H1 (cell line): ENCODE results near the gene SLC25A26. TPM values are rescaled to one million over a fixed set of nuclear protein-coding genes. Genes with fewer than 3 reads are reported as not detected.

Source experiments
- ASH2L ChIP-seq: fragments of 200-600, 300-600 bp; sonication (generic); IDR thresholded peaks from one replicate; pipeline ENCODE4 v1.7.1; 2017; ENCODE audit warnings: low read length
- BCL11A ChIP-seq, 2 experiments: IDR thresholded peaks; one replicate each; pipeline ENCODE4 v1.6.1; 2011; ENCODE audit warnings: low read depth in 2 of 2, low read length in 2 of 2, mild to moderate bottlenecking in 2 of 2
- ZNF274 ChIP-seq: IDR thresholded peaks from 2 replicates; pipeline ENCODE4 v1.7.0; 2012; ENCODE audit warnings: low read length, borderline replicate concordance; ENCODE audit errors: extremely low read depth
- polyA plus RNA-seq, 7 experiments: library from polyadenylated mRNA; depleted of rRNA in 3 of 7; stranded (reverse) in 5 of 7; unstranded in 2 of 7; fragments of >200 nt in 5 of 7; fragments of 200-250 nt in 2 of 7; gene quantifications; 1 replicate in 5 of 7; 2 replicates in 1 of 7; 4 replicates in 1 of 7; pipeline versions ENCODE4 v1.2.1 to v1.2.3, GENCODE V29; 2011 to 2013; ENCODE audit warnings: missing spikeins in 2 of 7, mixed read lengths in 2 of 7
- total RNA-seq: library from RNA; stranded (reverse); fragmentation: NEBNext Ultra II Directional; extraction: Animal tissue kit (Norgen Biotek cat#: 25700); gene quantifications from 2 replicates; pipeline ENCODE4 v1.2.1, GENCODE V29; 2021
- TF ChIP-seq, protein P1 (sequence below): IDR thresholded peaks from 2 replicates; pipeline ENCODE4 v1.6.1; 2012; ENCODE audit warnings: inconsistent platforms

Gene SLC25A26
- total and polyA plus RNA-seq, 2 of the 8 experiments (the other 6 are each of a cell fraction or from before 2014, with no cell fraction given) = 30.0 to 37.0 TPM

DNA sequence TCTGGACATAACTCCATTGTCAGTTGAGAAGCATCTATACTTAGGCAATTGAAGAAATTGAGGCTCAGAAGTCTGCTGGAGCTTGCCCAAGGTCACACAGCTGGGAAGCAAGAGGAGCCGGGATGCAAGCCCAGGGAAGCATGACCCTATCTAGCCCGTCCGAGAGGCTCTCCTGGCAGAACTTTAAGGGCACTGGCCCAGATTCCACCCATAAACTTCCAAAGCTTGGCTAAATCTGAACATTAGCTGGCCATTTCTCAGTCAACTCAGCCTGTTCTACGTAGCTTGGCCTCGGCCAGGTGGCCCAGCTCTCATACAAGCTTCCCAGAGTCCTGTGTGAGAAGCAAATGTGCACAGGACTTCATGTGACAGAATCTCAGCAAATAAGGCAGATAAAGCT, 204.2 kb downstream of the SLC25A26 start (continued):
- no peak for TF ChIP-seq ASH2L
- TF ChIP-seq BCL11A (IDR thresholded peaks at IDR 0.05; ENCODE audit: low read depth in 2 of 2, low read length in 2 of 2) = no peak
- TF ChIP-seq ZNF274 = no peak
- TF ChIP-seq, protein P1, sequence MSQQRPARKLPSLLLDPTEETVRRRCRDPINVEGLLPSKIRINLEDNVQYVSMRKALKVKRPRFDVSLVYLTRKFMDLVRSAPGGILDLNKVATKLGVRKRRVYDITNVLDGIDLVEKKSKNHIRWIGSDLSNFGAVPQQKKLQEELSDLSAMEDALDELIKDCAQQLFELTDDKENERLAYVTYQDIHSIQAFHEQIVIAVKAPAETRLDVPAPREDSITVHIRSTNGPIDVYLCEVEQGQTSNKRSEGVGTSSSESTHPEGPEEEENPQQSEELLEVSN = no peak
